HG02840 (cell line): ENCODE results near the gene KLHL22.
A peak's percentile ranks its signal among the peaks of the same experiment; 100 is the strongest.
"Not testable (repeated sequence)": the region's sequence is repeated elsewhere in the genome, so short reads cannot be mapped to it uniquely, and the experiment has no call there.

ENCODE experiments used
- ATAC-seq: cut with Tn5 transposase; IDR thresholded peaks from one replicate; pipeline ENCODE4 v1.9.1; 2021; ENCODE audit warnings: mild to moderate bottlenecking, moderate library complexity, moderate number of reproducible peaks; ENCODE audit not compliant: unreplicated experiment, low FRiP score

The KLHL22 gene

DNA sequence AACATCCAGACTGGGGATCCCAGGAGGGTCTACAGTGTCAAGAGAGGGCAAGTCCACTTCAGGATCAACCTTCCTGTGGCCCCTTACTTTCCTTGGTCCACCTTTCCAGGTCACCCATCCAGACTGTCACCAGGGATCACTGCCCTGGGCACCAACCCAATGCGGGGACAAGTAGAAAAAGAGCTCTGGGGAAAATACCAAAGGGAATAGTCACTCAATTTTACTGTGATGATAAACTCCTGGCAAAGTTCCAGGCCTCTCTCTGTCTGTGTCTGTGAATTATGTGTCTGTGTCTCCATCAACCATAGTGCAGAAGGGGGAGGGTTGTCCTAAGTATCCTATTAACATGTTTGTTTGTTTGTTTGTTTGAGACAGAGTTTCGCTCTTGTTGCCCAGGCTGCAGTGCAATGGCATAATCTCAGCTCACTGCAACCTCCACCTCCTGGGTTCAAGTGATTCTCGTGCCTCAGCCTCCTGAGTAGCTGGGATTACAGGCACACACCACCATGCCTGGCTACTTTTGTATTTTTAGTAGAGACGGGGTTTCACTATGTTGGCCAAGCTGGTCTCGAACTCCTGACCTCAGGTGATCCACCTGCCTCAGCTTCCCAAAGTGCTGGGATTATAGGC, 8.8 kb upstream of the KLHL22 start:
- ATAC-seq = not testable (repeated sequence)

DNA sequence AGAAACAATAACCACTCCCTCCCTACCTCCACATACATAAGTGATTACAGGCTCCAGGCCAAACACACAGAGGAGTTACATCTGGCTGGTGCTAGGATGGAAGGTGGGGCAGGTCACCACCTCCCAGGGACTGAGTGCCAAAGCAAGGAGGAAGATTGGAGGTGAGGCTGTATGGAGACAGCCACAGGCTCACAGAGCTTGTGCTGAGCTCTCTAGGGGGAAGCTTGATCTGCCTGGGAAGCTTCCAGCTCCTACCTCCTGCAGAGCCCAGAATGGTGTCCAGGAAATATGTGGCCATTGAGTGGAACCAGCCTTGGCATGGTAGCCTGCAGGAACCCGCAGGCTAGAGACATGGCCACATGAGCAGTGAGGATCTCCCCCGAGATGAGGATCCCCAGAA, 8.2 kb upstream of the KLHL22 start:
- ATAC-seq = no peak

DNA sequence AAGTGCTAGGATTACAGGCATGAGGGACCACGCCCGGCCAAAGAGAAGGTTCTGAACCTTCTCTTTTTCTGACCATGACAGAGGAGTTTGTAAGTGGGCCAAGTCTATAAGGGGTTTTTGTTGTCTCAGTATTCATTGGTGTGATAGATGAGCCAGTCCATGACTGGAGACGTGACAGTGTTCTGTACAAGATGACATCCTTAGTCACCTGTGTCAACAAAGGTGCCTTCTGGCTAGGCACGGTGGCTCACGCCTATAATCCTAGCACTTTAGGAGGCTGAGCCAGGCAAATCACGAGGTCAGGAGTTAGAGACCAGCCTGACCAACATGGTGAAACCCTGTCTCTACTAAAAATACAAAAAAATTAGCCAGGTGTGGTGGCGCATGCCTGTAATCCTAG, 4.2 kb upstream of the KLHL22 start:
- ATAC-seq = no peak

DNA sequence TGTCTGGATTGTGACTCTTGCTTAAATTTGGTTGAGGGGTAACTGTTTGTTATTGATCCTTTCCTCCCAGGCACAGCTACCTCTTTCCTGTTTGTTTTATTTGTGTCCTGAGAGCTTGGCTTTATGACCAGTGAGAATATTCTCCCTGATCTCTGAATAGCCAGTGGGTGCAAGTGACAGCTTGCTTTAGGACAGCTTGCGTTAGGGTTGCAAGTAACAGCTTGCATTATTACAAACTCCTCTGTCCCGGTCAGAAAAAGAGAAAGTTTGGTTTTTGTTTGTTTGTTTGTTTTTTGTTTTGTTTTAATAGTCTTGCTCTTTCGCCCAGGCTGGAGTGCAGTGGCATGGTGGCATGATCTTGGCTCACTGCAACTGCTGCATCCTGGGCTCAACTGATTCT, 3.3 kb upstream of the KLHL22 start:
- no peak for ATAC-seq

DNA sequence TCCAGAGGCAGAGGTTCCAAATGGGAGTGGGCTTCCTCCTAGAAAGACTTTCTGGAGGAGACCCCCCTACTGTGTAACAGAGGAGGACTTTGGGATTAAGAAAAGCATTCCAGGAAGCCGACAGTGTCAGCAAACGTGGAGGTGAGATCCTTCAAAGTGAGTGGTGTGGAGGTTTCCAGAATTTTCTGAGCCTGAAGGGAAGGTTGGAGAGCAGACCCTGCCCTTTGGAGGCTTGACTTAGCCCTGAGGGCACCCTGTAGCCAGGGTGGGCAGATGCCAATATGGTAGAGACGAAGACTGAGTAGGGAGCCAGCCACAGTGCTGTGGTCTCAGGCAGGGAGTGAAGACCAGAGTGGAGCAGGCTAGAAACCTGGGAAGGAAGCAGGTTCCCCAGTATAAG, 1.8 kb upstream of the KLHL22 start:
- ATAC-seq = no peak

DNA sequence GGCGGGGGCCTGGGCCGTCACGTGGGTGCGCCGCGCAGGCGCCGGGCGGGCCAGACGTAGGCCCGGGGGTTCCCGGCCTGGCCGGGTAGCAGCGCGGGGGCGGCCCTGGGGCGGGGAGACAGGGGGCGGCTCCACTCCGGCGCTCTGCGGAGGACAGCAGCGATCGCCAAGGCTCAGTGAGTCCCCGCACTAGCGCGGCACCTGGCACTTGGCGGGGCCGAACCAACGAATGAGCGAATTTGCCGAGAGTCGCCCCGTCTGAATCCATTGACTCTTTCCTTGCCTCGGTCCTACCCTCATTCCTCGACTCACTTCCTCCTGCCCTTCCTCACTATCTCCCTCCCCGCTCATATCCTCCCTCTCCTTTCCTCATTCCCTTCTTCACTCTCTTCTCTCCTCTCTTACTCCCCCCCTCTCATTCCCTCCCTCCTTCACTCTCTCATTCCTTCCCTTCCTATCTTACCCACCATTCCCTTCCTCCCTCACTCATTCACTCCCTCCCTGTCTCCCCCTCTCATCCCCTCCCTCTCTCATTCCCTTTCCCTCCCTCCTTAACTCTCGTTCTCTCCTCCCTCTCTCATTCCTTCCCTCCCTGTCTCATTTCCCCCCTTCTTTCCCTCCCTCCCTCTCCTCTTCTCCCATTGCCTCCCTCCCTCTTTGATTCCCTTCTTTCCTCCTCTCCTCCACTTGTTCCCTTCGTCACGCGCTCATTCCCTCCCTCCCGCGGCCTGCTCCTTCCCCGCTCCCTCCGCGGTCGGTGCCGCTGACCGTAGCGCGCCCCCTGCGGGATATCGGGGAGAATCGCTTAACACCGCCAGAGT, 476 bp upstream of the KLHL22 start:
- ATAC-seq = peak; percentile 79

DNA sequence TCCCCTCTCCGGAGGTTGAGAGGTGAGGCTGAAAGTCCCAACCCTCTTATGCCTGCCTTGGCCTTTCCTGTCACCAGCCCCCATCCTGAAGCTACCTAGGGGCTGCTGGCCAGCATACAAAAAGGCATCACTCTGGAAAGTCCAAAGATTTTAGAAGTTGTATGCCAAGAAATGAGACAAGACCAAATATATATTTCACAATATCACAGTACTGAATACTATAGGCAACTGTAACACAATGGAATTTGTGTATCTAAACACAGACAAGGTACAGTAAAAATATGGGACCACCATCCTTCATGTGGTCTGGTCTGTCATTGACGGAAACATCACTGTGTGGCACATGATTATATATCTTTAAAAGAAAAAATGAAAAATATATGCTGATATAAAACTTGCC, 4.2 kb downstream of the KLHL22 start:
- no peak for ATAC-seq

DNA sequence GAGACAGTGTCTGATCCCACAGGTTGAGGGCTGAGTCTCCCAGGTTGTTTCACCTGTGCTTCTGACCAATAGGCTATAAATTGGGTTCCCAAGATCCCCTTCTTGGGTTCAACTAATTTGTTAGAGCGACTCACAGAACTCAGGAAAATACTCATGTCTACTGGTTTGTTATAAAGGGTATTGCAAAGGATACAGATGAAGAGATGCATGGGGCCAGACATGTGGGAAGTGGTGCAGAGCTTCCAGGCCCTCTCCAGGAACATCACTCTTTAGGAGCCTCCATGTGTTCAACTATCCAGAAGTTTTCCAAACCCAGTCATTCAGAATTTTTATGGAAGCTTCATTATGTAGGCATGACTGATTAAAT, 4.7 kb downstream of the KLHL22 start:
- ATAC-seq = no peak

DNA sequence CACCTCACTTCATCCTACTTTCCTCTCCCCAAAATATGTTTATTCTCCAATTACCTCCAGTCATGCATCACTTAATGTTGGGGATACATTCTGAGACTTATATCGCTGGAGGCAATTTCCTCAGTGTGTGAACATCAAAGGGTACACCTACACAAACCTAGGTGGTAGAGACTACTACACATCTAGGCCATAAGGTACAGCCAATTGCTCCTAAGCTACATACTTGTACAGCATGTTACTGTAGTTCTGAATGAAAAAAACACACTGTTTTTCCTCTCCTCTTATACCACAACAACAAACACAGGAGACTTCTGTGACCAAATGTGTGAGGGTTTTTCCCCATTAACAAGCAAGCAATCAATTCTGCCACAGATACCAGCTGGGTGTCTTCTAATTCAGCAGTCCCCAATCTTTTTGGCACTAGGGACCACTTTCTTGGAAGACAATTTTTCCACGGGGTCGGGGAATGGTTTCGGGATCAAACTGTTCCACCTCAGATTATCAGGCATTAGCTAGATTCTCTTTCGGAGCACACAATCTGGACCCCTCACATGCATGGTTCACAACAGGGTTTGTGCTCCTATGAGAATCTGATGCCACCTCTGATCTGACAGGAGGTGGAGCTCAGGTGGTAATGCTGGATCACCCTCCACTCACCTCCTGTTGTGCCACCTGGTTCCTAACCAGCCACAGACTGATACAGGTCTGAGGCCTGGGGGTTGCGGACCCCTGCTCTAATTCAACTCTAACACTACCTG, 5.2 kb downstream of the KLHL22 start:
- ATAC-seq = no peak

DNA sequence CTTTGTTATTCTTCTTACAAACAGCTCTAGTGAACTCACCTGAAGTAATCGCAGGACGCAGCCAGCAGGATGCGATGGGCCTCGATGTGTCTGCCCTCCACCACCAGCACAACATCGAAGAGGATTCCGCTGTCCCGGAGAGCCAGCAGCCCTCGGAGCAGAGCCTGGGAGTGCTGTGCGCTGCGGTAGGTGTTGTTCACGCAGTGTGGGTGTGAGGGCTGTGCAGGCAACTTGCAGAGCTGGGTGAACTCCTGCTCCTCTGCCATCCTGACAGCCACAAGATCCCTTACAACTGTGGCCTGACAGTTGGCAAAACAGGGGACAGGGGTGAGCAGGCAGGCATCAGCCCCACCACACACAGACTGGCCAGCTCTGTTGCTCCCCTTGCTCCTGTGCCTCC, 6.6 kb downstream of the KLHL22 start:
- ATAC-seq = no peak

DNA sequence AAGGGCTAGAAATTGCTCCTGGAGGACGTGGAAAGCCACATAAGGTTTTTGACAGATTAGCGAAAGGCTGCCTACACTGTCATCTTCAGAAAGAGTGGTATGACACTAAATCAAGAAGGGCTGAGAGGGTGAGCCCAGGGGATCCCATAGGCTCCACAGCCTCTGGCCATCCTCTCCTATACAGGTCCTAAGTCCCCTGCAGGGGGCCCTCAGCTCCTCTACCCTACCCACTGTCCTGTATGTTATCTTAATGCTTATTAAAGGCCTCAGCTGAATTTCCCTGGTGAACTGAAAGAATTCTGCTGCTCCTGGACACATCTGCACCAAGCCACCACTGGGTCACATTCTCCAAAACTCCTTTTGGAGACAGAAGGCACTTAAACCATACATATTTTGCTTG, 7.9 kb downstream of the KLHL22 start:
- ATAC-seq = no peak

DNA sequence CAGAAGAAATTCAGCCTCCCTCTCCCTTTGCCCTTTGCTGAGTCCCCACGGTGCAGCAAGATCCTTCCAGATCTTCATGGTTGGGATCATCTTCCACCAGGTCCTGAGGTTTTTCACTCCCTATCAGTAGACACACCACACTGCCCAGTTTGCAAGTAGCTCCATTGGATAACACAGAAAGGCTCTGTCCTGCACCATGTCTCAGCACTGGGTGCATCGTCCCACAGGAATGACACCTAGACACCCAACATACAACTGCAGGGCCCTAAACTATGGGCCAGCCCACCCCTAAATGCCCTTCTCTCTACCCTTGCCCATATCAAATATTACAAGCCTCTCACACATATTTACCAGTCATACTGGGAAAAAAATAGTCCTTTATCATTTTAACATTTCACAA, 9.4 kb downstream of the KLHL22 start:
- no peak for ATAC-seq

DNA sequence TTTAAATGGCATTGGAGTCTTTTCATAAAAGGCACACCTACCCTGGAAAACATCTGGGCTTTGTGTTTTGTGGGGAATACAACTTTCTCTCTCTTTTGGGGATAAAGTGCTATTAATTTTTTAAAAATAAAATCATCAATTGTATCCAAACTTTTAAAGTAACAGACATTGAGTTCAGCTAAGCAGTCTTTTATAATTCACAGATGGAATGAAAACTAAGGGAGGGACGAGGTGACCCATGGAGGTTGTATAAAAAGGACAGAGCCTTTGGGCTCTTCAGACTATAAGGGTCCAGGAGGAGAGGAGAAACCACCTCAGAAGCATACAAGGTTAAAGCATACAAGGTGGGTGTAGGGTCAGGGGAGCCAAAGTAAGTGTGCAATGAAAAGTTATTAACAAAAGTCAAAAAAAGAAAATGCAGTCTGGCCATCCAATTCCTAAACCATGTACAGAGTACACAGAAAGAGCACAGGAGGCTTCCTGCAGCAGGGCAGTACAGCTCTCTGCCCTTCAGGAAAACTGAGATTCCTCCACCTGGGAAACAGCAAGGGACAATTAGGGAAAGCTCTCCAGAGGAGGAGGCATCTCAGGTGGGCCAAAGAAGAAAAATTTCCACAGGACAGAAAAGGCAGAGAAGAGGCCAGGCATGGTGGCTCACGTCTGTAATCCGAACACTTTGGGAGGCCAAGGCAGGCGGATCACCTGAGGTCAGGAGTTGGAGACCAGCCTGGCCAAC, 10.5 kb downstream of the KLHL22 start:
- no peak for ATAC-seq

DNA sequence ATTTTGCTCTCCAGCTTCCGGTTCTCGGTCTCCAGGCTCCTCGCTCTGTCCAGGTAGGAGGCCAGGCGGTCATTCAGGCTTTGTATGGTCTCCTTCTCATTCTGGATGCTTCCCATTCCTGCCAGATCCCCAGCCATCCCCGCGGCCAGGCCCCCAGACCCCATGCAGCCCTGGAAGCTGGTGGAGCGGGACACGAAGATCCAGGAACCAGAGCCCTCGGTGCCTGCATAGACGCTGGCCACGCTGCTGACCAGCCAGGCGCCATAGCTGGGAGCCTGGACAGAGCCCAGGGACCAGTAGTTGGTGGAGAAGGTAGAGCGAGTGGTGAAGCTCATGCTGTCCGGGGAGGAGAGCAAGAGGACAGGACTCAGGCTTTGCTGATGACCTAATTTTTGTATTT, 11.8 kb downstream of the KLHL22 start:
- ATAC-seq = no peak

DNA sequence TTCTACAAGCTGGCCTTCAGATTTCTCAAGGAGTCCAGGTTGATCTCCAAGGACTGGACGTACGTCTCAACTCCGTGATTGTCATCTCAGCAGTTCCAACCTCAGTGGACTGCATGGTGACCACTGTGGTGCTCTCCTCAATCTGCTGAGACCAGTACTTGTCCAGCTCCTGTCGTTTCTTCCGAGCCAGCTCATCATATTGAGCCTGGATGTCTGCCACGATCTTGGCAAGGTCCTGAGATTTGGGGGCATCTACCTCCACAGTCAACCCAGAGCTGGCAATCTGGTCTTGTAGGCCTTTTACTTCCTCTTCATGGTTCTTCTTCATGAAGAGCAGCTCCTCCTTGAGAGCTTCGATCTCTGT, 12.5 kb downstream of the KLHL22 start:
- ATAC-seq = not testable (repeated sequence)

DNA sequence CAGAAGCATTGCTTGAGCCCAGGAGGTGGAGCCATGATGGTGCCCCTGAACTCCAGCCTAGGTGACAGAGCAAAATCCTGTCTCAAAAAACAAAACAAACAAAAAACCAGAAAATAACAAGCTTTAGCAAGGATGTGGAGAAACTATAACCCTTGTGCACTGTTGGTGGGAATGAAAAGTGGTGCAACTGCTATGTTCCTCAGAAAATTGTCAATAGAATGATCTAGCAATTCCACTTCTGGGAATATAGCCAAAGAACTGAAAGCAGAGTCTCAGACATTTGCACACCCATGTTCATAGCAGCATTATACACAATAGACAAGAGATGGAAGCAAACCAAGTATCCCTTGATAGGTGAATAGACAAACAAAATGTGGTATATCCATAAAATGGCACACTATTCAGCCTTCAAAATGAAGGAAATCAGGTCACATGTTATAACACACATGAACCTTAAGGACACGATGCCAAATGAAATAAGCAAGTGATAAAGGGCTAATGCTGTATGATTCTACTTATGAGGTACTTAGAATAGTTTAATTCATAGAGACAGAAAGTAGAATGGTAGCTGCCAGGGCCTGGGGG, 15.9 kb downstream of the KLHL22 start:
- ATAC-seq = no peak

DNA sequence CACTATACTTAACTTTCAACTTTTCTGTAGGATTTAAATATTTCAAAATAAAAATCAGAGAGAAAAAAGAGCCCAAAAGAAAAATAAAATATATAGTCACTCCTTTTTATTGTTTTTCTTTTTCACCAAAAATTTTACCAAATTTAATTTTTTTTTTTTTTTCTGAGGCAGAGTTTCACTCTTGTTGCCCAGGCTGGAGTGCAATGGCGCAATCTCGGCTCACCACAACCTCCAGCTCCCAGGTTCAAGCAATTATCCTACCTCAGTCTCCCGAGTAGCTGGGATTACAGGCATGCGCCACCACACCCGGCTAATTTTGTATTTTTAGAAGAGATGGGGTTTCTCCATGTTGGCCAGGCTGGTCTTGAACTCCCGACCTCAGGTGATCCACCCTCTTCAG, 17.5 kb downstream of the KLHL22 start:
- not testable (repeated sequence) for ATAC-seq

DNA sequence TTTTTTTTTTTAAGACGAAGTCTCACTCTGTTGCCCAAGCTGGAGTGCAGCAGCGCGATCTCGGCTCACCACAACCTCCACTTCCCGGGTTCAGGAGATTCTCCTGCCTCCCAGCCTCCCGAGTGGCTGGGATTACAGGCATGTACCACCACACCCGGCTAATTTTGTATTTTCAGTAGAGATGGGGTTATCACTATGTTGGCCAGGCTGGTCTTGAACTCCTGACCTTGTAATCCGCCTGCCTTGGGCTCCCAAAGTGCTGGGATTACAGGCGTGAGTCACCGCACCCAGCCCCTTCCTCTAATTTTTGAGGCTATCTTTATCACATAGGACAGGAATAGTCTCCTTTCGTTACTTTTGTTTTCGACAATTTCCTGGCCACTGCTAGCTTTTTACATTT, 20.0 kb downstream of the KLHL22 start:
- ATAC-seq = not testable (repeated sequence)

DNA sequence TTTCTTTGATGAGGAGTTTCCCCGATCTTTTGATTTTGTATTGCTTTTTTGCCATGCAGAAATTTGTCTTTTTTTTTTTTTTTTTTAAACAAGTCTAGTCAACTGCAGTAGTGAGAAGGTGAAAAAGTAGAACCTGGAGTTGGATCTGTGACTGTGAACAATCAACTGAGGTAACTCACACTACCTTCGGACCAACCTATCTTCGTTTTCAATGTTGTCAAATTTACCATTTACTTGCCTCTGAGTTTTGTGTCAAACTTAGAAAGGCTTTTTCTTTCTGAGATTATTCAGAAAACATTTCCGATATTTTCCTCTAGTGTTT, 20.5 kb downstream of the KLHL22 start:
- no peak for ATAC-seq

DNA sequence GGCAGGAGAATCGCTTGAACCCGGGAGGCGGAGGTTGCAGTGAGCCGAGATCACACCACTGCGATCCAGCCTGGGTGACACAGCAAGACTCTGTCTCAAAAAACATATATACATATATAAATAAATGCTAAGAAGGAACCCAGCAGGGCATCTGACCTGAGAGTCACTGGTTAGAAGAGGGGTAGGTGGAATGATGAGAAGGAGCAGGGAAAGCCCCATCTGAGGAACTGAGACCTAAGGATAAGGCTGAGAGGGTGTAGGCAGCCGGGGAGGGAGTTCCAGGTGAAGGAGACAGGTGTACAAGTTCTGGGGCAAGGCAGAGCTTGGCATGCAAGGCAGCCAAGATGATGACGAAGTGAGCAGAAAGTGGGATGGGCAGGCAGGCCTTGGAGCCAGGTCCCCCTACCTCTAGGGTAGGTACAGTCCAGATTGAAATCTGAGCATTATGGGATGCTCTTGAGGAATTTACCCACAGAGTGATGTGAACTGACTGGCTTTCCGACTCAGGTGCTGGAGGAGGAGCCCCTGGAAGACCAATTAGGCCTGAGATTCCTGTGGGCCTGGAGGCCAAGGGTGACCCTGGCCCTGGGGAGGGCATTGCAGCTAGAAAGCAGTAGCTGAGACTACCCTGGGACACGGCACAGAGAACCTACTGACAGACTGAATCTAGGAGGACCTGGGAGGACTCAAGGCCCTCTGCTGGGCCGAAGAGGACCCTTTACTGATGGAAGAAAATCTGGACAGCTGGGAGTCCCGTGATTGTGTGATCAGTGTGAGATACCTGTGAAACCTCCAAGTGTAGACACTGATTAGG, 22.8 kb downstream of the KLHL22 start:
- ATAC-seq = no peak
